OCI-LY1 (cell line): Measurements from ENCODE around the gene MKKS.

Experiments used
- CTCF ChIP-seq: fragments of 200-600 bp; sonication (generic), shearing (Covaris generic); IDR thresholded peaks from 2 replicates; pipeline ENCODE4 v1.5.1; 2017; ENCODE audit warnings: mild to moderate bottlenecking, antibody characterized with exemption, low read length, moderate library complexity, mixed read lengths
- EZH2 ChIP-seq: fragments of 200-600 bp; sonication (generic), shearing (Covaris generic); IDR thresholded peaks from 2 replicates; pipeline ENCODE4 v1.8.0; 2017; ENCODE audit warnings: borderline replicate concordance, mixed run types, mild to moderate bottlenecking, antibody characterized with exemption, low read length, moderate library complexity, mixed read lengths

DNA sequence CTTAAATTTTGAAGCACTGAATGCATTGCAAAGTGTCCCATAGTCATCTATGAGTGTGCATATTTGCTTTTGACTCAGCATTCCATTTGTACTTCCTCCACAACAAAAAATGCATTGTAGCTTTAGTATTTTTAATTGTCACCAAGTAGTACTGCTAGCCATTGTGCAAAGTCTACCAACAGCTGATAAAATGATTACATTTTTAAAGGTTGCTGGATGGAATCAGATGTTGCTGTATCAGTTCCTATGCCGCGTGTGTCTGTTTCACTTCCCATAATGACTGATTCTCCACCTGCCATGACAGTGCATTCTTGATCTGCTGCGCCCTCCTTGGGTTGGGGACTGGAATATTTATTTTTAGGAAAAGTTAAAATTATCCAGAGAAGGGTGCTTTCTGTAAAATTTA, 42.3 kb upstream of the MKKS start:
- TF ChIP-seq CTCF (peak; percentile 28; the same call in 1 of the 2 replicates), EZH2 (no peak)
